ENCODE data around the gene IFNGR2. TPM values are rescaled to one million over a fixed set of nuclear protein-coding genes. Genes with fewer than 3 reads are reported as not detected.

IFNGR2 gene
- total and polyA plus RNA-seq, 2 donors (not counting 1 experiment from before 2014, with no cell fraction given), result 96.0 to 108 TPM

DNA sequence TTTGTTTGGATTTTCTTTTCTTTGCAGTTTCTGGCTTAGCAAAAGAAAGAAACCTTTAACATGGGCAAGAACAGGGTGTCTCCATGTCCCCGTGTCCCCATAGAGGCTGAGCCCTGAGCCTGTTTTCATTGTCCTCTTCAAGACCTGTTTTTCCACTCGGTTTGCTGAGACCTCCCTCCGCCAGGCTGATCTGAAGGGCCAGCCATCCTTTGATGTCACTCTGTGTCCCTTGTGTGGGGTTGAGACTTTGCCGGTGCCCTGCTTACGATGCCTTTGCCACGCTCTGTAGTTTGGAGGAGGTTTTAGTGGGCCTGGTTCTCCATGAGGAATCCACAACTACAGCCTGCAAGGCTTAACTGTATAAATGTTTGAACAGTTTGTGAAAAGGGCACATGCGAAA is 23.8 kb downstream of the IFNGR2 start:
- intact Hi-C loops (cut with micrococcal nuclease), result no loop called here
- no peaks in the 10 kb centered on the region for H3K27me3 Mint-ChIP-seq
- no peak overlapping the region for H3K9ac ChIP-seq (ENCODE audit: low read length)
- peaks cover 84% of the 10 kb centered on the region for H3K79me2 ChIP-seq (ENCODE audit: control insufficient read depth, insufficient read depth, low read length)
- TF ChIP-seq EZH2 (IDR thresholded peaks at IDR 0.05; ENCODE audit: borderline replicate concordance, insufficient read depth, low read depth, low read length, poor library complexity, severe bottlenecking), result no peak
- TF ChIP-seq, protein P1, sequence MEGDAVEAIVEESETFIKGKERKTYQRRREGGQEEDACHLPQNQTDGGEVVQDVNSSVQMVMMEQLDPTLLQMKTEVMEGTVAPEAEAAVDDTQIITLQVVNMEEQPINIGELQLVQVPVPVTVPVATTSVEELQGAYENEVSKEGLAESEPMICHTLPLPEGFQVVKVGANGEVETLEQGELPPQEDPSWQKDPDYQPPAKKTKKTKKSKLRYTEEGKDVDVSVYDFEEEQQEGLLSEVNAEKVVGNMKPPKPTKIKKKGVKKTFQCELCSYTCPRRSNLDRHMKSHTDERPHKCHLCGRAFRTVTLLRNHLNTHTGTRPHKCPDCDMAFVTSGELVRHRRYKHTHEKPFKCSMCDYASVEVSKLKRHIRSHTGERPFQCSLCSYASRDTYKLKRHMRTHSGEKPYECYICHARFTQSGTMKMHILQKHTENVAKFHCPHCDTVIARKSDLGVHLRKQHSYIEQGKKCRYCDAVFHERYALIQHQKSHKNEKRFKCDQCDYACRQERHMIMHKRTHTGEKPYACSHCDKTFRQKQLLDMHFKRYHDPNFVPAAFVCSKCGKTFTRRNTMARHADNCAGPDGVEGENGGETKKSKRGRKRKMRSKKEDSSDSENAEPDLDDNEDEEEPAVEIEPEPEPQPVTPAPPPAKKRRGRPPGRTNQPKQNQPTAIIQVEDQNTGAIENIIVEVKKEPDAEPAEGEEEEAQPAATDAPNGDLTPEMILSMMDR (IDR thresholded peaks at IDR 0.05), result no peak
- no peak for DNase-seq
- peak overlapping the region in 1 of 2 donors; percentile 41 for H3K27ac ChIP-seq (ENCODE audit: low read length in 2 of 2)
- POLR2A ChIA-PET, result interaction anchor here (0.7 kb wide), 1 partner anchor 97 kb away, joined by 3 read pairs; no protein-coding TSS in a partner anchor
- no peak overlapping the region for H3K4me3 ChIP-seq (ENCODE audit: control extremely low read depth in 1 of 5, extremely low read depth in 1 of 5, insufficient read depth in 1 of 5, low read depth in 2 of 5, low read length in 4 of 5)
- H3K27ac Mint-ChIP-seq, result peak overlapping the region; percentile 38
- no peaks in the 10 kb centered on the region for H3K9me3 ChIP-seq (ENCODE audit: control extremely low read depth in 1 of 3, control insufficient read depth in 2 of 3, insufficient read depth in 1 of 3, low read length in 2 of 3)
- peaks cover under 1% of the 10 kb centered on the region for H3K4me1 Mint-ChIP-seq
- ATAC-seq (ENCODE audit: low read depth), result no peak
- no peak overlapping the region for H3K4me3 Mint-ChIP-seq
- H3K4me2 ChIP-seq (replicated peaks; ENCODE audit: low read depth, low read length, poor library complexity, severe bottlenecking), result no peak overlapping the region
- H3K4me1 ChIP-seq (ENCODE audit: control insufficient read depth in 2 of 2, insufficient read depth in 2 of 2, low read length in 2 of 2), result no peaks in the 10 kb centered on the region
- H3K27me3 ChIP-seq (replicated peaks in 1 of 4; ENCODE audit: control extremely low read depth in 1 of 4, control insufficient read depth in 3 of 4, insufficient read depth in 4 of 4, low read length in 3 of 4), result no peaks in the 10 kb centered on the region
- CTCF ChIA-PET, result interaction anchor here (0.8 to 3.2 kb wide), 3 partner anchors 18 to 230 kb away, joined by 3 to 19 read pairs (median 3); no protein-coding TSS in a partner anchor
- H4K20me1 ChIP-seq (ENCODE audit: control insufficient read depth, insufficient read depth, low read length, poor library complexity, severe bottlenecking), result peaks cover 61% of the 10 kb centered on the region
- 94% methylated on average over 7 of the region's 7 CpGs for WGBS (ENCODE audit: insufficient coverage)
- no peak overlapping the region for H2AFZ ChIP-seq (ENCODE audit: insufficient read depth, low read depth, low read length, poor library complexity, severe bottlenecking)
- H3K9me3 Mint-ChIP-seq (ENCODE audit: insufficient read depth), result no peaks in the 10 kb centered on the region
- peaks cover 18 to 84% of the 10 kb centered on the region in 2 experiments for H3K36me3 ChIP-seq (replicated peaks in 1 of 2; ENCODE audit: control extremely low read depth in 1 of 2, control insufficient read depth in 1 of 2, extremely low read depth in 1 of 2, insufficient read depth in 2 of 2, low read length in 1 of 2)

DNA sequence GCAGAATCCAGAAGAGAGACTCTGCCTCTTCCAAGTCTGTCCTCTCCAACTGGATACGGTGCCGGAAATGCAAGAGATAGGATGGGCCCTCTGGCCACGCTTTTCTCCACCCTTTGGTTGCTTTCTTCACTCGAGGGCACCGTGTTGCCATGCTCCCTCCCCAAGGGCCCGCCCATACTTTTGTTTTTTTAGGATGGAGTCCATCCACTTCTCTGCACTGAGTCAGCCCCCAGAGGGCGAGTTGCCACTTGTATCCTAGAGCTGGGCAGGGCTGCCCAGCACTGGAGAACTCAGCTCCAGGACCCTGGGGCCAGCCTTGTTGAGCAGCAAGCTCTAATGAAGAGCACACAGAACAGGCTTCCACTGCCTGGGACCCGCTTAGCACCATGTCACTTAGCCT is 25.5 kb downstream of the IFNGR2 start:
- H3K36me3 ChIP-seq (replicated peaks in 1 of 2; ENCODE audit: control extremely low read depth in 1 of 2, control insufficient read depth in 1 of 2, extremely low read depth in 1 of 2, insufficient read depth in 2 of 2, low read length in 1 of 2), result peaks cover 18 to 91% of the 10 kb centered on the region in 2 experiments
- H3K27me3 ChIP-seq (replicated peaks in 1 of 4; ENCODE audit: control extremely low read depth in 1 of 4, control insufficient read depth in 3 of 4, insufficient read depth in 4 of 4, low read length in 3 of 4), result no peaks in the 10 kb centered on the region
- H3K27ac ChIP-seq (ENCODE audit: low read length in 2 of 2), result no peak overlapping the region
- no peak for TF ChIP-seq EZH2 (IDR thresholded peaks at IDR 0.05; ENCODE audit: borderline replicate concordance, insufficient read depth, low read depth, low read length, poor library complexity, severe bottlenecking)
- Mint-ChIP-seq H3K9me3 (ENCODE audit: insufficient read depth) (no peaks in the 10 kb centered on the region), H3K4me1 (peaks cover 16% of the 10 kb centered on the region), H3K27ac (peak overlapping the region; percentile 59), H3K27me3 (no peaks in the 10 kb centered on the region), H3K4me3 (no peak overlapping the region)
- peaks cover 82% of the 10 kb centered on the region for H3K79me2 ChIP-seq (ENCODE audit: control insufficient read depth, insufficient read depth, low read length)
- intact Hi-C loops (cut with micrococcal nuclease), result no loop called here
- H3K4me2 ChIP-seq (replicated peaks; ENCODE audit: low read depth, low read length, poor library complexity, severe bottlenecking), result no peak overlapping the region
- no peak overlapping the region for H3K4me3 ChIP-seq (ENCODE audit: control extremely low read depth in 1 of 5, extremely low read depth in 1 of 5, insufficient read depth in 1 of 5, low read depth in 2 of 5, low read length in 4 of 5)
- ATAC-seq (ENCODE audit: low read depth) (no peak), DNase-seq (no peak)
- POLR2A ChIA-PET, result interaction anchor here (1.2 kb wide), 1 partner anchor 103 kb away, joined by 3 read pairs; no protein-coding TSS in a partner anchor
- CTCF ChIA-PET, result interaction anchor here (0.9 to 3.2 kb wide), 3 partner anchors 15 to 229 kb away, joined by 3 to 19 read pairs (median 3); no protein-coding TSS in a partner anchor
- H3K4me1 ChIP-seq (ENCODE audit: control insufficient read depth in 2 of 2, insufficient read depth in 2 of 2, low read length in 2 of 2), result peaks cover 6 to 14% of the 10 kb centered on the region in 2 donors
- H4K20me1 ChIP-seq (ENCODE audit: control insufficient read depth, insufficient read depth, low read length, poor library complexity, severe bottlenecking), result peaks cover 58% of the 10 kb centered on the region
- no peaks in the 10 kb centered on the region for H3K9me3 ChIP-seq (ENCODE audit: control extremely low read depth in 1 of 3, control insufficient read depth in 2 of 3, insufficient read depth in 1 of 3, low read length in 2 of 3)
- 97% methylated on average over 6 of the region's 8 CpGs for WGBS (ENCODE audit: insufficient coverage)
- H2AFZ ChIP-seq (ENCODE audit: insufficient read depth, low read depth, low read length, poor library complexity, severe bottlenecking), result no peak overlapping the region
- no peak overlapping the region for H3K9ac ChIP-seq (ENCODE audit: low read length)

Data from B cell (primary cell).